GM21717 (cell line): ENCODE measurements around the gene PLD3.

Source experiments
- ATAC-seq: cut with Tn5 transposase; IDR thresholded peaks from one replicate; pipeline ENCODE4 v1.9.1; 2021; ENCODE audit warnings: mild to moderate bottlenecking, moderate library complexity; ENCODE audit not compliant: unreplicated experiment

Gene PLD3

GRCh38 chr19:40348125-40348913 lies at the start of gene PLD3, which contains the start of gene C19orf47:
Gene PLD3 (plus strand): TSS chr19:40348695. CDS start chr19:40366484, 17,789 bp downstream.
Gene C19orf47 (minus strand): TSS chr19:40348397. CDS start chr19:40341857, 6,540 bp downstream.
- ATAC-seq, result peak; percentile 86

- ATAC-seq, result no peak
These were observed 47.8 kb upstream of the PLD3 start for GRCh38 chr19:40300668-40301067.

- ATAC-seq, result no peak
These were observed 46.1 kb upstream of the PLD3 start for GRCh38 chr19:40302224-40303011.

GRCh38 chr19:40303765-40304164 lies 44.7 kb upstream of the PLD3 start:
- no peak for ATAC-seq

- no peak for ATAC-seq
These were observed 44.2 kb upstream of the PLD3 start for GRCh38 chr19:40304306-40304705.

GRCh38 chr19:40305403-40305802 lies 43.1 kb upstream of the PLD3 start:
- ATAC-seq, result no peak

- ATAC-seq, result no peak
These were observed 38.8 kb upstream of the PLD3 start for GRCh38 chr19:40309666-40310065.

GRCh38 chr19:40312533-40312932 lies 36.0 kb upstream of the PLD3 start:
- no peak for ATAC-seq

GRCh38 chr19:40313229-40313983 lies 35.1 kb upstream of the PLD3 start:
- ATAC-seq, result no peak

- ATAC-seq, result no peak
These were observed 33.8 kb upstream of the PLD3 start for GRCh38 chr19:40314656-40315055.

- no peak for ATAC-seq
These were observed 32.6 kb upstream of the PLD3 start for GRCh38 chr19:40315812-40316470.

- no peak for ATAC-seq
These were observed 31.2 kb upstream of the PLD3 start for GRCh38 chr19:40317338-40317737.

- ATAC-seq, result no peak
These were observed 27.9 kb upstream of the PLD3 start for GRCh38 chr19:40320558-40320935.

- no peak for ATAC-seq
These were observed 27.4 kb upstream of the PLD3 start for GRCh38 chr19:40321076-40321475.

GRCh38 chr19:40321566-40322270 lies 26.8 kb upstream of the PLD3 start:
- ATAC-seq, result no peak

GRCh38 chr19:40322271-40322610 lies 26.3 kb upstream of the PLD3 start:
- ATAC-seq, result no peak

- ATAC-seq, result no peak
These were observed 25.4 kb upstream of the PLD3 start for GRCh38 chr19:40322951-40323615.

GRCh38 chr19:40323705-40324104 lies 24.8 kb upstream of the PLD3 start:
- no peak for ATAC-seq

GRCh38 chr19:40326201-40326600 lies 22.3 kb upstream of the PLD3 start:
- no peak for ATAC-seq

- no peak for ATAC-seq
These were observed 17.4 kb upstream of the PLD3 start for GRCh38 chr19:40331052-40331451.
